ENCODE data around the gene FTH1.

The FTH1 gene

GRCh38 chr11:61999141-61999975 is 31.9 kb upstream of the FTH1 start:
- DNase-seq (ENCODE audit: low spot score), result no peak
- TF ChIP-seq, protein P1, sequence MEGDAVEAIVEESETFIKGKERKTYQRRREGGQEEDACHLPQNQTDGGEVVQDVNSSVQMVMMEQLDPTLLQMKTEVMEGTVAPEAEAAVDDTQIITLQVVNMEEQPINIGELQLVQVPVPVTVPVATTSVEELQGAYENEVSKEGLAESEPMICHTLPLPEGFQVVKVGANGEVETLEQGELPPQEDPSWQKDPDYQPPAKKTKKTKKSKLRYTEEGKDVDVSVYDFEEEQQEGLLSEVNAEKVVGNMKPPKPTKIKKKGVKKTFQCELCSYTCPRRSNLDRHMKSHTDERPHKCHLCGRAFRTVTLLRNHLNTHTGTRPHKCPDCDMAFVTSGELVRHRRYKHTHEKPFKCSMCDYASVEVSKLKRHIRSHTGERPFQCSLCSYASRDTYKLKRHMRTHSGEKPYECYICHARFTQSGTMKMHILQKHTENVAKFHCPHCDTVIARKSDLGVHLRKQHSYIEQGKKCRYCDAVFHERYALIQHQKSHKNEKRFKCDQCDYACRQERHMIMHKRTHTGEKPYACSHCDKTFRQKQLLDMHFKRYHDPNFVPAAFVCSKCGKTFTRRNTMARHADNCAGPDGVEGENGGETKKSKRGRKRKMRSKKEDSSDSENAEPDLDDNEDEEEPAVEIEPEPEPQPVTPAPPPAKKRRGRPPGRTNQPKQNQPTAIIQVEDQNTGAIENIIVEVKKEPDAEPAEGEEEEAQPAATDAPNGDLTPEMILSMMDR (IDR thresholded peaks at IDR 0.05; ENCODE audit: extremely low read depth, insufficient read depth, missing control alignments), result no peak
- in situ Hi-C loops (cut with MboI; ENCODE audit: low pct_unique_long_range_greater_than_20kb, low sequenced_read_pairs, unreplicated experiment), result no loop called here

- TF ChIP-seq, protein P1 (IDR thresholded peaks at IDR 0.05; ENCODE audit: extremely low read depth, insufficient read depth, missing control alignments), result no peak
- DNase-seq (ENCODE audit: low spot score), result no peak
- in situ Hi-C loops (cut with MboI; ENCODE audit: low pct_unique_long_range_greater_than_20kb, low sequenced_read_pairs, unreplicated experiment), result no loop called here
Observed at GRCh38 chr11:61996933-61997332, 29.5 kb upstream of the FTH1 start.

GRCh38 chr11:61994981-61995380 is 27.5 kb upstream of the FTH1 start:
- in situ Hi-C loops (cut with MboI; ENCODE audit: low pct_unique_long_range_greater_than_20kb, low sequenced_read_pairs, unreplicated experiment), result no loop called here
- no peak for DNase-seq (ENCODE audit: low spot score)
- TF ChIP-seq, protein P1 (IDR thresholded peaks at IDR 0.05; ENCODE audit: extremely low read depth, insufficient read depth, missing control alignments), result no peak

DNA sequence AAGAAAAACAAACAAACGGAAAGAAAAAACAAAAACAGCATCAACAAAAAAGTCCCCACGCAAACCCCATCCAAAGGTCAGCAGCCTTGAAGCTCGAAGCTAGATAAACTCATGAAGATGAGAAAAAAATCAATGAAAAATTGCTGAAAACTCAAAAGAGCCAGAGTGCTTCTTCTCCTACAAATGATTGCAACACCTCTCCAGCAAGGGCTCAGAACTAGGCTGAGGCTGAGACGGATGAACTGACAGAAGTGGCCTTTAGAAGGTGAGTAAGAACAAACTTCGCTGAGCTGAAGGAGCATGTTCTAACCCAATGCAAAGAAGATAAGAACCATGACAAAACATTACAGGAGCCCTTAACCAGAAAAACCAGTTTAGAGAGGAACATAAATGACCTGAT is 18.4 kb upstream of the FTH1 start:
- TF ChIP-seq, protein P1 (IDR thresholded peaks at IDR 0.05; ENCODE audit: extremely low read depth, insufficient read depth, missing control alignments), result no peak
- in situ Hi-C loops (cut with MboI; ENCODE audit: low pct_unique_long_range_greater_than_20kb, low sequenced_read_pairs, unreplicated experiment), result no loop called here
- DNase-seq (ENCODE audit: low spot score), result no peak

GRCh38 chr11:61983419-61983818 is 16.0 kb upstream of the FTH1 start:
- DNase-seq (ENCODE audit: low spot score), result no peak
- TF ChIP-seq, protein P1 (IDR thresholded peaks at IDR 0.05; ENCODE audit: extremely low read depth, insufficient read depth, missing control alignments), result no peak
- in situ Hi-C loops (cut with MboI; ENCODE audit: low pct_unique_long_range_greater_than_20kb, low sequenced_read_pairs, unreplicated experiment), result no loop called here

- TF ChIP-seq, protein P1 (IDR thresholded peaks at IDR 0.05; ENCODE audit: extremely low read depth, insufficient read depth, missing control alignments), result no peak
- no peak for DNase-seq (ENCODE audit: low spot score)
- in situ Hi-C loops (cut with MboI; ENCODE audit: low pct_unique_long_range_greater_than_20kb, low sequenced_read_pairs, unreplicated experiment), result no loop called here
Observed at GRCh38 chr11:61980783-61981541, 13.5 kb upstream of the FTH1 start.

Data from GM13977 (cell line).